GM23248 (cell line): ENCODE data around the gene NPM1.

Experiments used
- EZH2 ChIP-seq: fragments of 200-600 bp; sonication (generic); IDR thresholded peaks from 2 replicates; pipeline ENCODE4 v1.6.1; 2018; ENCODE audit warnings: antibody characterized with exemption, mild to moderate bottlenecking; ENCODE audit not compliant: insufficient read depth, poor library complexity, severe bottlenecking
- EZH2phosphoT487 ChIP-seq: fragments of 200-600 bp; sonication (generic); IDR thresholded peaks from 2 replicates; pipeline ENCODE4 v1.6.1; 2018; ENCODE audit warnings: antibody characterized with exemption, moderate library complexity, mild to moderate bottlenecking, low read depth; ENCODE audit not compliant: insufficient read depth

- TF ChIP-seq EZH2 (no peak), EZH2phosphoT487 (no peak)
These were observed 45.1 kb downstream of the NPM1 start for GRCh38 chr5:171432583-171433351.
